ENCODE results near the gene SIVA1. TPM values are rescaled to one million over a fixed set of nuclear protein-coding genes. Genes with fewer than 3 reads are reported as not detected.

Gene SIVA1
- total RNA-seq, 1 donor from 2014 or later: 51.7 TPM

DNA sequence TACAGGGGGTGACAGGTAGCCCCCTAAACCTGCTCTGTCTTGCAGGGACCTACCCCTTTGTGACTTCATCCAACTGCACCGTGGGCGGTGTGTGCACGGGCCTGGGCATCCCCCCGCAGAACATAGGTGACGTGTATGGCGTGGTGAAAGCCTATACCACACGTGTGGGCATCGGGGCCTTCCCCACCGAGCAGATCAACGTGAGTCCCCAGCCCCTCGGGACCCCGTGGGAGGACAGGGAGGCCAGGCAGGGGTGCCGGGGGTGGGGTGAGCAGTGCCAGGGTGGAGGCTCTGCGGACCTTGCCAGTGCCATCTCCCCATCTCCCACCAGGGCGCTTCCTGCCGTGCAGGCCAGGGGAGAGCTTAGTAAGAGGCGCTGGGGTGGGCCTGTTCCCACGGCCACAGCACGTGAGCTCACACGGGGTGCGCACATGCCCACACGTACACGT is 11.1 kb upstream of the SIVA1 start:
- Histone ChIP-seq H3K9me3 (ENCODE audit: control insufficient read depth in 3 of 3, low read length in 3 of 3) (no peaks in the 10 kb centered on the region), H3K27ac (ENCODE audit: low read depth, low read length) (peak overlapping the region; percentile 28), H3K27me3 (ENCODE audit: control insufficient read depth in 3 of 3, insufficient read depth in 3 of 3, low read length in 3 of 3) (no peaks in the 10 kb centered on the region), H3K36me3 (ENCODE audit: control insufficient read depth in 3 of 3, insufficient read depth in 3 of 3, low read length in 3 of 3) (peaks cover 80 to 91% (median 84%) of the 10 kb centered on the region in 3 donors), H3K9ac (ENCODE audit: low read depth in 1 of 3, low read length in 3 of 3) (no peak overlapping the region), H3K4me3 (ENCODE audit: low read length in 3 of 3) (no peak overlapping the region), H3K4me1 (ENCODE audit: control insufficient read depth in 3 of 3, insufficient read depth in 3 of 3, low read length in 3 of 3) (peaks cover 31 to 74% (median 35%) of the 10 kb centered on the region in 3 donors)

DNA sequence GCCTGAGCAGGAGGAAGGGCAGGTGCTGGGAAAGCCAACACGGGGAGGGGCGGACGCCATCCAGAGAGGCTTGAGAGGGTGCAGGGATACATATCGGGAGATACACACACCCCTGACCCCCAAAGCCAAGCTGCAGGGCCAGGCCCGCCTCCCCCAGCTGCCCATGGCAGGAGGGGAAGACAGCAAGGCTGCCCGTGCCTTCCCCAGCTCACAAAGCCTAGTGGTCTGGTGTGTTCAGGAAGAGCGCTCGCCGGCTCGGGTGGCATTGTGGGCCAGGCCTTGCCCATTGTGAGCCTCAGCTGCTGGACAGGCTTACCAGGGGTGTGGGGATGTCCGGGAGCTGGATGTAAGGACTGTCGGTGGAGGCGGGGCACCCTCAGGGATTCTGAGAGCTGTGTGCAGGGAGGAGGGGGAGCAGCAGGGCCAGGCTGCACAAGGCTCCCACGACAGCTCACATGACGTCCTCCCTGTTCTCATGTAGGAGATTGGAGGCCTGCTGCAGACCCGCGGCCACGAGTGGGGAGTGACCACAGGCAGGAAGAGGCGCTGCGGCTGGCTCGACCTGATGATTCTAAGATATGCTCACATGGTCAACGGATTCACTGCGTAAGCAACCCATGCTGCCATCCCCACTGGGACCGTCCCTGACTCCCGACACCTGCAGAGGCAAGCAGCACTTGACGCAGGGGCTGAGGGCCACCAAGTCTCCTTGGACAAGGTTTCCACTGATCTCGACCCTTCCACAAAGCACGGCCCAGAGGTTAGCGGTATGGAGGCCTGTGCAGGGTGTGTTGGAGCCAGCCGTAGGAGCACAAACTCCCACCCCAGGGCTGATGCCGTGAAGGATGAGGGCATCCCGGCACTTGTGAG is 10.1 kb upstream of the SIVA1 start:
- H3K27ac ChIP-seq (ENCODE audit: low read depth, low read length): peak overlapping the region; percentile 33
- H3K4me1 ChIP-seq (ENCODE audit: control insufficient read depth in 3 of 3, insufficient read depth in 3 of 3, low read length in 3 of 3): peaks cover 27 to 68% (median 28%) of the 10 kb centered on the region in 3 donors
- H3K27me3 ChIP-seq (ENCODE audit: control insufficient read depth in 3 of 3, insufficient read depth in 3 of 3, low read length in 3 of 3): no peaks in the 10 kb centered on the region
- H3K36me3 ChIP-seq (ENCODE audit: control insufficient read depth in 3 of 3, insufficient read depth in 3 of 3, low read length in 3 of 3): peaks cover 80 to 84% (median 80%) of the 10 kb centered on the region in 3 donors
- H3K9me3 ChIP-seq (ENCODE audit: control insufficient read depth in 3 of 3, low read length in 3 of 3): no peaks in the 10 kb centered on the region
- no peak overlapping the region for H3K4me3 ChIP-seq (ENCODE audit: low read length in 3 of 3)
- H3K9ac ChIP-seq (ENCODE audit: low read depth in 1 of 3, low read length in 3 of 3): peak overlapping the region in 1 of 3 donors; percentile 33

DNA sequence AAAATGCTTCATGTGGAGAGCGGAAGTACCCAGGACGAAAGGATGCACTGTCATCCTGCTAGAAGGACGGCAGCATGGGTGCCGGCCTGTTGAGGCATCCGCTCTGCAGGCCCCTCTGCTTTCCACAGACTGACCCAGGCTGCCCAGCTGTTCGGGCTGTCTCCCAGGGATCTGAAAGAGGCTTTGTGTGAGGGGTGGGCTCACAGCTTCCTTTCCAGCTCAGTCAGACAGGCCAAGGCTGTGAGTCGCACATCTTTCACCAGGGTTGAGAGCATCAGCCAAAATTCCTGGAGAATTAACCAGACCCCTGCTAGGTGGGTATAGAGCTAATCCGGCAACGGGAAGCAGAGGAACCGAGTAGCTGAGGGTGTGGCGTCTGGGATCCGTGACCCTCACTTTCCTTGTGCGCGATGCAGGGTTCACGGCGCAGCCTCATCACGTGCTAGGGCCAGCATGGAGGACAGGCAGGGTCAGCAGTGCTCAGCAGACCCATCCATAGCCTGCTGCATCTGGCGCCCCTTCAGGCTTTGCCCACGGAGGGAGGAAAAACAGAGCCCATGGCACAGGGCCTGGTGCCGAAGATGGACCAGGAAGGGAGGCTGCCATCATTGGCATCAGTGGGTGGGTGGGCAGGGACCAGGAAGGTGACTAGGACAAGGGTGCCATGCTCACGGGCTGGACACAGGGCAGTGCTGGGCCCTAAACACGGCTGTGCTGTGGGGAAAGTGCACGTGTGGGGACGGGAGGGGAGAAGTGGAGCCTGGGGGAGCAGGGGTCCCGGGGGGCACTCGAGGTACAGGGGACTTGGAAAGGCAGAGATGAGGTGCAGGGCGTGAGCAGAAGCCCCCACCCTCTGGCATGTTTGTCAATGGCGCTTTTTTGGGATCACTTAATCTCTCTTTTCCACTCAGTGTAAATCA is 9.2 kb upstream of the SIVA1 start:
- peak overlapping the region in 1 of 3 donors; percentile 33 for H3K9ac ChIP-seq (ENCODE audit: low read depth in 1 of 3, low read length in 3 of 3)
- no peak overlapping the region for H3K27ac ChIP-seq (ENCODE audit: low read depth, low read length)
- no peak overlapping the region for H3K4me3 ChIP-seq (ENCODE audit: low read length in 3 of 3)
- H3K4me1 ChIP-seq (ENCODE audit: control insufficient read depth in 3 of 3, insufficient read depth in 3 of 3, low read length in 3 of 3): peaks cover 32 to 68% (median 36%) of the 10 kb centered on the region in 3 donors
- H3K9me3 ChIP-seq (ENCODE audit: control insufficient read depth in 3 of 3, low read length in 3 of 3): no peaks in the 10 kb centered on the region
- H3K36me3 ChIP-seq (ENCODE audit: control insufficient read depth in 3 of 3, insufficient read depth in 3 of 3, low read length in 3 of 3): peaks cover 74 to 77% (median 75%) of the 10 kb centered on the region in 3 donors
- no peaks in the 10 kb centered on the region for H3K27me3 ChIP-seq (ENCODE audit: control insufficient read depth in 3 of 3, insufficient read depth in 3 of 3, low read length in 3 of 3)

DNA sequence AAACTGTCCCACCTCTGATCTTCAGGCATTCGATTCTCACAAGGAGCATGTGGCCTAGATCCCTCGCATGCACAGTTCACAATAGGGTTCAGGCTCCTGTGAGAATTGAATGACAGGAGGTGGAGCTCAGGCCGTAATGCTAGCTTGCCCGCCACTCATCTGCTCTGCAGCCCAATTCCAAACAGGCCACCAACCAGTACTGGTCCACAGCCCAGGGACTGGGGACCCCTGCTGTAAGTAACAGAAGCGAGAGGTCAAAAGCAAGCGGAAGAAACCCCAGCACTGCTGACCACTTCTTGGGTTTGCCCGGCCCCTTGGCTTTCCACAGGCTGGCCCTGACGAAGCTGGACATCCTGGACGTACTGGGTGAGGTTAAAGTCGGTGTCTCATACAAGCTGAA is 8.5 kb upstream of the SIVA1 start:
- Histone ChIP-seq H3K36me3 (ENCODE audit: control insufficient read depth in 3 of 3, insufficient read depth in 3 of 3, low read length in 3 of 3) (peaks cover 67 to 70% (median 69%) of the 10 kb centered on the region in 3 donors), H3K27ac (ENCODE audit: low read depth, low read length) (no peak overlapping the region)

DNA sequence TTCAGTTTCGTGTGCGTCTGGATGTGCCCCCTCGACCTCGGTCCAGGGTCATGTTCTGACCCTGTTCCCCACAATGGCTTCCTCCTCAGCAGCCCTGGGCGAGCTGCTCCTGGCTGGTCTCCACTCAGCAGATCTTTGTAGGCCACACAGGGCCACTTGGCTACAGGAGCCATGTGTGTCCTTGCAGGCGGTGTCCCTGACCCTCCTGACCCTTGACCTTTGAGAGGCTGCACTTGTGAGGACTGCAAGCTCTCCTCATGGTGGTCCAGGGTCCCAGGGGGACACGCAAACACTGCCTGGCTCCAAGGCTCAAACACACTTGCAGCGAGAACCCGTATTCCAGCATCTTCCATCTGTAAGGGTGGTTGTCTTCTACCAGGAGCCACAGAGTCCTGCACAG is 7.5 kb upstream of the SIVA1 start:
- Histone ChIP-seq H3K4me3 (ENCODE audit: low read length in 3 of 3) (no peak overlapping the region), H3K9me3 (ENCODE audit: control insufficient read depth in 3 of 3, low read length in 3 of 3) (no peaks in the 10 kb centered on the region), H3K9ac (ENCODE audit: low read depth in 1 of 3, low read length in 3 of 3) (peak overlapping the region in 1 of 3 donors; percentile 16), H3K36me3 (ENCODE audit: control insufficient read depth in 3 of 3, insufficient read depth in 3 of 3, low read length in 3 of 3) (peaks cover 58 to 60% (median 59%) of the 10 kb centered on the region in 3 donors), H3K27me3 (ENCODE audit: control insufficient read depth in 3 of 3, insufficient read depth in 3 of 3, low read length in 3 of 3) (no peaks in the 10 kb centered on the region), H3K27ac (ENCODE audit: low read depth, low read length) (no peak overlapping the region), H3K4me1 (ENCODE audit: control insufficient read depth in 3 of 3, insufficient read depth in 3 of 3, low read length in 3 of 3) (peaks cover 42 to 74% (median 47%) of the 10 kb centered on the region in 3 donors)

More for the DNA sequence above, 8.5 kb upstream of the SIVA1 start:
- Histone ChIP-seq H3K4me1 (ENCODE audit: control insufficient read depth in 3 of 3, insufficient read depth in 3 of 3, low read length in 3 of 3) (peaks cover 39 to 71% (median 42%) of the 10 kb centered on the region in 3 donors), H3K9me3 (ENCODE audit: control insufficient read depth in 3 of 3, low read length in 3 of 3) (no peaks in the 10 kb centered on the region), H3K9ac (ENCODE audit: low read depth in 1 of 3, low read length in 3 of 3) (no peak overlapping the region), H3K4me3 (ENCODE audit: low read length in 3 of 3) (no peak overlapping the region), H3K27me3 (ENCODE audit: control insufficient read depth in 3 of 3, insufficient read depth in 3 of 3, low read length in 3 of 3) (no peaks in the 10 kb centered on the region)

DNA sequence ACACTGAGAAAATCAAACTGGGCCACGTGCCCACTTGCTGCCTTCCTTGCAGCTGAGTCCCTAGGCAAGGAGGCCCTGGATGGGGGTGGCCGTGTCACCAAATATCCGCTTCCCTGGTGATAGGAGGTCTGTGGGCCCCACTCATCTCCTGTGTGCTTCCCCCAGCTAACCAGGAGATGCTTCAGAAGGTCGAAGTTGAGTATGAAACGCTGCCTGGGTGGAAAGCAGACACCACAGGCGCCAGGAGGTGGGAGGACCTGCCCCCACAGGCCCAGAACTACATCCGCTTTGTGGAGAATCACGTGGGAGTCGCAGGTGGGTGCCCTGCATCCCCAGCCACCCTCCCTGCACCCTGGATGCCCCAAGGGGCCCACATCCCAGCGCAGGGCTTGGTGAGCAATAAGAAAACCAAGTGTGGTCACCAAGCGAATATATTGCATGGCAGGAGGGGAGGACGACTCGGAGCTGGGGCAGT is 6.8 kb upstream of the SIVA1 start:
- Histone ChIP-seq H3K4me3 (ENCODE audit: low read length in 3 of 3) (no peak overlapping the region), H3K9me3 (ENCODE audit: control insufficient read depth in 3 of 3, low read length in 3 of 3) (no peaks in the 10 kb centered on the region), H3K27ac (ENCODE audit: low read depth, low read length) (no peak overlapping the region), H3K4me1 (ENCODE audit: control insufficient read depth in 3 of 3, insufficient read depth in 3 of 3, low read length in 3 of 3) (peaks cover 42 to 69% (median 47%) of the 10 kb centered on the region in 3 donors), H3K36me3 (ENCODE audit: control insufficient read depth in 3 of 3, insufficient read depth in 3 of 3, low read length in 3 of 3) (peaks cover 51 to 54% (median 53%) of the 10 kb centered on the region in 3 donors), H3K9ac (ENCODE audit: low read depth in 1 of 3, low read length in 3 of 3) (no peak overlapping the region), H3K27me3 (ENCODE audit: control insufficient read depth in 3 of 3, insufficient read depth in 3 of 3, low read length in 3 of 3) (no peaks in the 10 kb centered on the region)

DNA sequence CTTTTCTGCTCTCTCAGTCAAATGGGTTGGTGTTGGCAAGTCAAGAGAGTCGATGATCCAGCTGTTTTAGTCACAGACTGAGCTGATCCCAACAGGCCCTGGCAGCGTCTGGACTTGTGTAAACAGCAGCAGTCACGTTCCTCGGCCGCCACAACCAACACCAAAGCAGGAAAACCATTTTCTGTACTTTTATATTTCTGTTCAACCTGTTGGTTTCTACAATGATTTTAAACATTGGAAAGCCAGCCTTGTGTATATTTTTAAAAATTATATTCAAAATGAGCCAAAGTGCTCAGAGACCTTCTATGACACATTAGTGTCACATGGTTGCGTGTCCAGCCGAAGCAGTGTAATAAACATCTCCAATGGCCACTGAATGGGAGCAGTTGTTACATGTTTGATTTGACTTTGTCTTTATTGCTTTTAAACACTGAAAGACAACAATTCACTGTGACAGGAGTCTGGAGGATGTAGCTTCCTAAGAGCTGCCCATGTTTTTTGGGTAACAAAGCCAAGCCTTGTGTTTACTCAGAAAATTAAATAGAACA is 5.9 kb upstream of the SIVA1 start:
- peaks cover 43 to 61% (median 47%) of the 10 kb centered on the region in 3 donors for H3K4me1 ChIP-seq (ENCODE audit: control insufficient read depth in 3 of 3, insufficient read depth in 3 of 3, low read length in 3 of 3)
- peak overlapping the region; percentile 43 for H3K27ac ChIP-seq (ENCODE audit: low read depth, low read length)
- H3K36me3 ChIP-seq (ENCODE audit: control insufficient read depth in 3 of 3, insufficient read depth in 3 of 3, low read length in 3 of 3): peaks cover 43 to 45% (median 45%) of the 10 kb centered on the region in 3 donors

DNA sequence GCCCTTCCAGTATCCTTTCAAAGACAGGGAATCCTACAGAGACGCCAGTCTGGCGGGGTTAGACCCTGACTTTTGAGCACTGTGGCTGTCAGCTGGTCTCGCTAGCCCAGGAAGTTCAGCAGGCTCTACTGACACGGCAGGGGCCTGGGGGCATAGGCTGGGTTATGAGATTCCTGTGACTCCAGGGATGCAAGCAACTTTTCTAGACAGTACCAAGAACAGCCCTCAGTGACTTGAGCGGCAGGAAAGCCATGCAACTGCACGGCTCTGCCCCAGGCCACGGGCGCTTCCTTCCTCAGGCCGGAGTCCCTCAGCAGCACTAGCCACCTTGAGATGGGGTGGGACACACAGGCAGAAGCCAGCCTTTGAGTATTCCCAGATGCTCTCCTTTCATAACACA is 5.1 kb upstream of the SIVA1 start:
- H3K9me3 ChIP-seq (ENCODE audit: control insufficient read depth in 3 of 3, low read length in 3 of 3): no peaks in the 10 kb centered on the region
- peak overlapping the region in 2 of 3 donors; percentile 34 to 40 for H3K9ac ChIP-seq (ENCODE audit: low read depth in 1 of 3, low read length in 3 of 3)
- no peaks in the 10 kb centered on the region for H3K27me3 ChIP-seq (ENCODE audit: control insufficient read depth in 3 of 3, insufficient read depth in 3 of 3, low read length in 3 of 3)
- peaks cover 47 to 58% (median 50%) of the 10 kb centered on the region in 3 donors for H3K4me1 ChIP-seq (ENCODE audit: control insufficient read depth in 3 of 3, insufficient read depth in 3 of 3, low read length in 3 of 3)
- no peak overlapping the region for H3K4me3 ChIP-seq (ENCODE audit: low read length in 3 of 3)
- H3K36me3 ChIP-seq (ENCODE audit: control insufficient read depth in 3 of 3, insufficient read depth in 3 of 3, low read length in 3 of 3): peaks cover 36 to 37% (median 36%) of the 10 kb centered on the region in 3 donors
- H3K27ac ChIP-seq (ENCODE audit: low read depth, low read length): peak overlapping the region; percentile 43

More for the DNA sequence above, 5.9 kb upstream of the SIVA1 start:
- no peaks in the 10 kb centered on the region for H3K9me3 ChIP-seq (ENCODE audit: control insufficient read depth in 3 of 3, low read length in 3 of 3)
- H3K9ac ChIP-seq (ENCODE audit: low read depth in 1 of 3, low read length in 3 of 3): no peak overlapping the region
- no peaks in the 10 kb centered on the region for H3K27me3 ChIP-seq (ENCODE audit: control insufficient read depth in 3 of 3, insufficient read depth in 3 of 3, low read length in 3 of 3)
- no peak overlapping the region for H3K4me3 ChIP-seq (ENCODE audit: low read length in 3 of 3)

DNA sequence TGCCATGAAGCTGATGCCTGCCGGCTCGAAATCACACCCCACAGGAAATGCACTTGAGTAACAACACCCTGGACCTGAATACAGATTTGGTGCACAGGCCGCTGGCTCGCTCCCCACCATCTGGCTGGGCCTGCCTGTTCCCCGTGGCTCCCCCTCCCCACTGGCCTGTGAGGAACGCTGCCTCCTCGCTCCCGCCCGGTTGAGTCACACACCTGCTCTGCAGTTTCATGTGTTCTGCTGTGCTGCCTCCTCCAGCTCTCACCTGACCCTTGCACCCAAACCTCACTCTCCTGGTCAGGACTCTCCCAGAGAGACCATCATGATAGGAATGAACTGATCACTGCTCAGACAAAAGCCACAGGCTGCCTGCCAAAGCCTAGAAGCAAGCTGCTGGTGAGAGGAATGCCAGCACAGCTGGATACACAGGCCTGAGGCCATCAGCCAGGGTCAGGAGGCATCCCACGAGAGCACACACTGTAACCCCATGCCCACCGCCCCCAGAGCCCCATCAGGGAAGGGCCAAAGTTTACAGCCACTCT is 3.8 kb upstream of the SIVA1 start:
- H3K4me3 ChIP-seq (ENCODE audit: low read length in 3 of 3): peak overlapping the region in 1 of 3 donors; percentile 14
- H3K27ac ChIP-seq (ENCODE audit: low read depth, low read length): peak overlapping the region; percentile 13
- peaks cover 52 to 64% (median 57%) of the 10 kb centered on the region in 3 donors for H3K4me1 ChIP-seq (ENCODE audit: control insufficient read depth in 3 of 3, insufficient read depth in 3 of 3, low read length in 3 of 3)
- no peaks in the 10 kb centered on the region for H3K27me3 ChIP-seq (ENCODE audit: control insufficient read depth in 3 of 3, insufficient read depth in 3 of 3, low read length in 3 of 3)
- H3K36me3 ChIP-seq (ENCODE audit: control insufficient read depth in 3 of 3, insufficient read depth in 3 of 3, low read length in 3 of 3): peaks cover 25 to 27% (median 27%) of the 10 kb centered on the region in 3 donors
- H3K9ac ChIP-seq (ENCODE audit: low read depth in 1 of 3, low read length in 3 of 3): peak overlapping the region in 1 of 3 donors; percentile 54
- H3K9me3 ChIP-seq (ENCODE audit: control insufficient read depth in 3 of 3, low read length in 3 of 3): no peaks in the 10 kb centered on the region
